IMR-90 (cell line): ENCODE results near the gene TOP2A. TPM values are rescaled to one million over a fixed set of nuclear protein-coding genes. Genes with fewer than 3 reads are reported as not detected.

Source experiments
- ATAC-seq: fragments of 200-7000 bp; cut with Tn5 transposase; 2 replicates; pipeline ENCODE4 v1.9.1; 2020; ENCODE audit warnings: low read depth, mild to moderate bottlenecking, moderate library complexity
- BruUV-seq: library from RNA; stranded (reverse); fragments of 400-500 nt; replicated peaks from 2 replicates; lab custom pipeline; 2021; lab: Mats Ljungman, UMichigan
- CTCF ChIA-PET: fragments of 300-600 bp; formaldehyde crosslinking; extraction: SDS; loops from one replicate; lab custom pipeline; 2021; ENCODE audit warnings: antibody characterized with exemption; lab: Yijun Ruan, JAX
- POLR2A ChIA-PET: fragments of 300-600 bp; sonication (Branson Sonifier 250); formaldehyde crosslinking; loops from one replicate; lab custom pipeline; 2022; ENCODE audit warnings: antibody characterized with exemption; ENCODE audit not compliant: unreplicated experiment; lab: Charles Lee
- DNase-seq: peaks from one replicate; pipeline ENCODE4 v3.0.0; 2013
- H2AFZ ChIP-seq: replicated peaks from 2 replicates; pipeline ENCODE3; 2013; ENCODE audit warnings: low read length, mild to moderate bottlenecking; ENCODE audit not compliant: poor library complexity
- H2AK5ac ChIP-seq: 2 replicates; pipeline ENCODE4 v1.6.1; 2013; ENCODE audit warnings: low read depth, low read length, inconsistent platforms
- H2AK9ac ChIP-seq: replicated peaks from 2 replicates; pipeline ENCODE3; 2013; ENCODE audit warnings: mild to moderate bottlenecking, low read depth, low read length, moderate library complexity; ENCODE audit not compliant: poor library complexity
- H2BK120ac ChIP-seq: 2 replicates; pipeline ENCODE4 v1.6.1; 2013; ENCODE audit warnings: low read depth, low read length, inconsistent platforms
- H2BK15ac ChIP-seq: 3 replicates; pipeline ENCODE4 v1.6.1; 2013; ENCODE audit warnings: low read depth, low read length, inconsistent platforms
- H2BK20ac ChIP-seq: 2 replicates; pipeline ENCODE4 v1.6.1; 2013; ENCODE audit warnings: low read depth, mild to moderate bottlenecking, inconsistent platforms, low read length, moderate library complexity
- H2BK5ac ChIP-seq: 2 replicates; pipeline ENCODE4 v1.6.1; 2013; ENCODE audit warnings: mild to moderate bottlenecking, low read depth, low read length, inconsistent platforms; ENCODE audit not compliant: poor library complexity, severe bottlenecking
- H3K14ac ChIP-seq: replicated peaks from 2 replicates; pipeline ENCODE4 v1.6.1; 2013; ENCODE audit warnings: low read depth, low read length, inconsistent platforms
- H3K18ac ChIP-seq: 2 replicates; pipeline ENCODE4 v1.6.1; 2013; ENCODE audit warnings: low read depth, low read length, control low read depth
- H3K23ac ChIP-seq: 2 replicates; pipeline ENCODE4 v1.6.1; 2013; ENCODE audit warnings: low read depth, low read length, inconsistent platforms
- H3K27ac ChIP-seq: 2 replicates; pipeline ENCODE4 v1.5.1; 2013; ENCODE audit warnings: mild to moderate bottlenecking, control low read depth, low read length; ENCODE audit not compliant: insufficient read depth
- H3K27me3 ChIP-seq: 2 replicates; pipeline ENCODE4 v1.6.1; 2013; ENCODE audit warnings: low read length; ENCODE audit not compliant: control insufficient read depth, insufficient read depth
- H3K36me3 ChIP-seq: 2 replicates; pipeline ENCODE4 v1.6.1; 2013; ENCODE audit warnings: low read length, mixed read lengths; ENCODE audit not compliant: control insufficient read depth, insufficient read depth
- H3K4ac ChIP-seq: 2 replicates; pipeline ENCODE4 v1.6.1; 2013; ENCODE audit warnings: low read depth, low read length, inconsistent platforms
- H3K4me1 ChIP-seq: 2 replicates; pipeline ENCODE4 v1.6.1; 2013; ENCODE audit warnings: low read length, mixed read lengths; ENCODE audit not compliant: control insufficient read depth, insufficient read depth
- H3K4me2 ChIP-seq: 2 replicates; pipeline ENCODE4 v1.6.1; 2013; ENCODE audit warnings: low read depth, mild to moderate bottlenecking, control low read depth, low read length, moderate library complexity
- H3K4me3 ChIP-seq: 2 replicates; pipeline ENCODE4 v1.5.1; 2013; ENCODE audit warnings: low read depth, mild to moderate bottlenecking, control low read depth, low read length, moderate library complexity; ENCODE audit not compliant: insufficient read depth
- H3K56ac ChIP-seq: 2 replicates; pipeline ENCODE4 v1.6.1; 2013; ENCODE audit warnings: low read length, inconsistent platforms; ENCODE audit not compliant: insufficient read depth; ENCODE audit errors: extremely low read depth
- H3K79me1 ChIP-seq, 2 experiments: 2 replicates each; pipeline ENCODE4 v1.6.1; 2013; ENCODE audit warnings: low read length in 2 of 2, inconsistent platforms in 1 of 2, low read depth in 1 of 2
- H3K9ac ChIP-seq: 2 replicates; pipeline ENCODE4 v1.6.1; 2013; ENCODE audit warnings: low read depth, low read length, control low read depth
- H3K9me1 ChIP-seq: 2 replicates; pipeline ENCODE4 v1.6.1; 2013; ENCODE audit warnings: low read length, inconsistent platforms; ENCODE audit not compliant: insufficient read depth
- H3K9me3 ChIP-seq: 2 replicates; pipeline ENCODE4 v1.6.1; 2013; ENCODE audit warnings: low read length; ENCODE audit not compliant: control insufficient read depth, insufficient read depth
- H4K20me1 ChIP-seq: 2 replicates; pipeline ENCODE4 v1.6.1; 2013; ENCODE audit warnings: low read length, inconsistent platforms; ENCODE audit not compliant: insufficient read depth
- H4K5ac ChIP-seq: 2 replicates; pipeline ENCODE4 v1.6.1; 2013; ENCODE audit warnings: mild to moderate bottlenecking, low read depth, low read length, control low read depth
- H4K8ac ChIP-seq, 2 experiments: 2 replicates each; pipeline ENCODE4 v1.6.1; 2013; ENCODE audit warnings: low read depth in 2 of 2, low read length in 2 of 2, control low read depth in 1 of 2, inconsistent platforms in 1 of 2
- H4K91ac ChIP-seq: 2 replicates; pipeline ENCODE4 v1.6.1; 2013; ENCODE audit warnings: low read depth, low read length, inconsistent platforms; ENCODE audit not compliant: insufficient read depth
- RFX5 ChIP-seq: IDR thresholded peaks from 2 replicates; pipeline ENCODE4 v1.8.0; 2012; ENCODE audit warnings: low read depth, mild to moderate bottlenecking, low read length, moderate library complexity
- WGBS, 2 experiments: methylation state at CpG; one replicate each; pipeline versions ENCODE4 v1.1.5 to v1.1.7; 2013; ENCODE audit warnings: missing lambda C conversion rate in 2 of 2; ENCODE audit not compliant: insufficient read length in 1 of 2; ENCODE audit errors: extremely low coverage in 2 of 2; 5-methylcytosine and 5-hydroxymethylcytosine counted together
- dilution Hi-C: fragments of 300-500 bp; cut with HindIII; formaldehyde crosslinking; loops from one replicate; pipeline ENCODE4 v1.14.3; 2018; ENCODE audit warnings: low sequenced_read_pairs; ENCODE audit not compliant: unreplicated experiment
- in situ Hi-C: fragments of 300-500 bp; cut with MboI; formaldehyde crosslinking; loops from 3 replicates; pipeline ENCODE4 v1.14.3; 2019; ENCODE audit warnings: low sequenced_read_pairs, inconsistent platforms, mixed read lengths
- intact Hi-C: fragments of 100-400 bp; cut with micrococcal nuclease; formaldehyde crosslinking; loops from 2 replicates; pipeline ENCODE4 v1.10.0; 2022
- polyA plus RNA-seq, 3 experiments: library from polyadenylated mRNA; depleted of rRNA; stranded (reverse); fragments of >200 nt; gene quantifications; 2 replicates each; pipeline ENCODE4 v1.2.3, GENCODE V29; 2012; ENCODE audit warnings: low replicate concordance in 1 of 3
- total RNA-seq: library from RNA; depleted of rRNA; stranded (reverse); fragments of >200 nt; gene quantifications from 2 replicates; pipeline ENCODE4 v1.2.3, GENCODE V29; 2012
- TF ChIP-seq, protein P1 (sequence below): fragments of 150-350 bp; IDR thresholded peaks from 2 replicates; pipeline ENCODE4 v1.6.1; 2016; ENCODE audit warnings: low read depth, mild to moderate bottlenecking, low read length, moderate library complexity, borderline replicate concordance

Gene TOP2A
- total and polyA plus RNA-seq, 2 of the 4 experiments (the other 2 are of a cell fraction), result 43.4 to 68.5 TPM

DNA sequence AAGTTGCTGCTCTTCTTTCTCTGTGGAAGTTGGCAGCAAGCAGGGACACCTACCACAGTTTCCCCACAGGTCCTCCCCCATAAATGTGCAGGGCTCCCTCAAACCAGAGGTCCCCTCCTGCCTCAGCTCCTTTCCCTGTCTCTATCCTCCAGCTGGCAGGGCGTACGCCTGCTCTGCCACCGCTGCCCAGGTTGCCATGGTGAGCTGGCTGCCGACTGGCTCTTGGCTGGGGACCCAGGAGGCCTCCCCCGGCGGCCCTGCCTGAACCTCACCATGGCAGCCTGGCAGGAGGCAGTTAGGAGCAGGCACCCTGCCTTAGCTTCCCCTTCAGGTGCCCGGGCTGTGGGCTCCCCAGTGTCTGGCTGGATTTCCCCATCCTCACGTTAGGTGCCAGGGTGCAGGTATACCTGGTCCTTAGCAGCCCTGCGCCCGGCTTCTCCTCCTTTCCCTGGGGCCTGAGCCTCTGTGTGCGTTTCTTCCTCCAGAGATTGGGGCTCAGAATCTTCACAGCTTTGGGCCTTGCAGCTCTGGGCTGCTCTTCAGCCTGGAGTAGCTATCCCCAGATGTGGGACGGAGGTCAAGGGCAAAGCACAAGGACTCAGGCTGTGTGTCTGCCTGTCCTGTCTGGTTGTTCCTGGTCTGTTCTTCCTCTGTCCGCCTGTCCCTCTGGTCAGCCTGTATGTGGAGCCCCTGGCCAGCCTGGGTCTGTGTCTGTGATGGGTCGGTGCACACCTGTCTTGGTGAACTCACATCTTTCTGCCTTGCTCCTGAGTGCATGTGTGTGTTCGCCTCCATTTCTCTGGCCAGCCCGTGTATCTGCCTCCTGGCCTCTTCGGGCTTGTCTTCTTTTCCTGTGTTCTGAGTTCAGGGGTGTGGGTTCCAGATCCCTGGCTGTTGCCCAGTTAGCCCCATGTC is 68.9 kb downstream of the TOP2A start (continued):
- TF ChIP-seq, protein P1, sequence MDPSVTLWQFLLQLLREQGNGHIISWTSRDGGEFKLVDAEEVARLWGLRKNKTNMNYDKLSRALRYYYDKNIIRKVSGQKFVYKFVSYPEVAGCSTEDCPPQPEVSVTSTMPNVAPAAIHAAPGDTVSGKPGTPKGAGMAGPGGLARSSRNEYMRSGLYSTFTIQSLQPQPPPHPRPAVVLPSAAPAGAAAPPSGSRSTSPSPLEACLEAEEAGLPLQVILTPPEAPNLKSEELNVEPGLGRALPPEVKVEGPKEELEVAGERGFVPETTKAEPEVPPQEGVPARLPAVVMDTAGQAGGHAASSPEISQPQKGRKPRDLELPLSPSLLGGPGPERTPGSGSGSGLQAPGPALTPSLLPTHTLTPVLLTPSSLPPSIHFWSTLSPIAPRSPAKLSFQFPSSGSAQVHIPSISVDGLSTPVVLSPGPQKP, result no peak

DNA sequence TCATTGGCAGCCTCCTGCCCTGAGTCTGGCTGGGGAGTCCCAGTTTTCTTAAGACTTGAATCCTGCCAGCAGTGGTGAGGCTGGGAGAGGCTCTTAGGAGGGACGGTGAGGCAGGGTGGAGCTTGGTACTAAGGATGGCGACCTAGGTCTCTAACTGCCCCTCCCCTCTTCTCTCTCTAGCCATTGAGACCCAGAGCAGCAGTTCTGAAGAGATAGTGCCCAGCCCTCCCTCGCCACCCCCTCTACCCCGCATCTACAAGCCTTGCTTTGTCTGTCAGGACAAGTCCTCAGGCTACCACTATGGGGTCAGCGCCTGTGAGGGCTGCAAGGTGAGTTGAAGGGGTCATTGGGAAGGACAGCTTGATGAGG is 69.6 kb downstream of the TOP2A start:
- CTCF ChIA-PET, result no interaction called here

More for the DNA sequence above, 69.6 kb downstream of the TOP2A start:
- H3K9me1 ChIP-seq, result peaks cover 23% of the 10 kb centered on the region
- no peak for TF ChIP-seq RFX5
- no peak overlapping the region for H3K56ac ChIP-seq
- peaks cover 74% of the 10 kb centered on the region for H4K20me1 ChIP-seq
- no peak overlapping the region for H3K18ac ChIP-seq
- no TSS peak for BruUV-seq
- peak overlapping the region in 1 of 2 experiments; percentile 52; a peak in 1 of 4 replicates for H4K8ac ChIP-seq
- H3K4me1 ChIP-seq, result peaks cover 59% of the 10 kb centered on the region
- H3K4ac ChIP-seq, result peak overlapping the region; percentile 45
- H2BK120ac ChIP-seq, result no peak overlapping the region
- H3K4me2 ChIP-seq, result peak overlapping the region; percentile 21; the same call in 1 of the 2 replicates
- POLR2A ChIA-PET, result no interaction called here
- H2BK5ac ChIP-seq, result no peak overlapping the region
- H3K27ac ChIP-seq, result no peak overlapping the region
- H4K5ac ChIP-seq, result no peak overlapping the region; the same call in 1 of the 2 replicates
- H3K9me3 ChIP-seq, result no peaks in the 10 kb centered on the region
- peak overlapping the region; percentile 67; the same call in 1 of the 2 replicates for H2AK5ac ChIP-seq
- no peak overlapping the region for H2BK20ac ChIP-seq
- intact Hi-C loops (no loop called here), dilution Hi-C loops (no loop called here), in situ Hi-C loops (no loop called here)
- H3K14ac ChIP-seq, result no peak overlapping the region
- ATAC-seq (no peak), DNase-seq (no peak)
- no peak overlapping the region for H3K4me3 ChIP-seq
- no peak overlapping the region for H2AK9ac ChIP-seq
- H4K91ac ChIP-seq, result no peak overlapping the region
- peaks cover 54 to 95% of the 10 kb centered on the region in 2 experiments for H3K79me1 ChIP-seq
- H3K36me3 ChIP-seq, result peaks cover 41% of the 10 kb centered on the region
- H3K23ac ChIP-seq, result no peak overlapping the region
- no peak overlapping the region for H2AFZ ChIP-seq
- no CpG with 5 or more reads among the region's 5 CpGs for WGBS, 2 experiments
- H2BK15ac ChIP-seq, result 0 out of 3 replicates have a peak overlapping the region, but pooled peaks have one; percentile 43
- H3K27me3 ChIP-seq, result no peaks in the 10 kb centered on the region
- no peak overlapping the region for H3K9ac ChIP-seq
